ENCODE results near the gene TLDC2.
"Not testable (repeated sequence)": the region's sequence is repeated elsewhere in the genome, so short reads cannot be mapped to it uniquely, and the experiment has no call there.

The TLDC2 gene

GRCh38 chr20:36865861-36866149 is 10.1 kb upstream of the TLDC2 start:
- no peak for TF ChIP-seq CTCF (IDR thresholded peaks at IDR 0.05; ENCODE audit: low read depth, low read length)
- H3K4me3 ChIP-seq (ENCODE audit: low read depth, low read length): no peak overlapping the region

GRCh38 chr20:36866164-36866563 is 9.8 kb upstream of the TLDC2 start:
- no peak for TF ChIP-seq CTCF (IDR thresholded peaks at IDR 0.05; ENCODE audit: low read depth, low read length)
- no peak overlapping the region for H3K4me3 ChIP-seq (ENCODE audit: low read depth, low read length)

DNA sequence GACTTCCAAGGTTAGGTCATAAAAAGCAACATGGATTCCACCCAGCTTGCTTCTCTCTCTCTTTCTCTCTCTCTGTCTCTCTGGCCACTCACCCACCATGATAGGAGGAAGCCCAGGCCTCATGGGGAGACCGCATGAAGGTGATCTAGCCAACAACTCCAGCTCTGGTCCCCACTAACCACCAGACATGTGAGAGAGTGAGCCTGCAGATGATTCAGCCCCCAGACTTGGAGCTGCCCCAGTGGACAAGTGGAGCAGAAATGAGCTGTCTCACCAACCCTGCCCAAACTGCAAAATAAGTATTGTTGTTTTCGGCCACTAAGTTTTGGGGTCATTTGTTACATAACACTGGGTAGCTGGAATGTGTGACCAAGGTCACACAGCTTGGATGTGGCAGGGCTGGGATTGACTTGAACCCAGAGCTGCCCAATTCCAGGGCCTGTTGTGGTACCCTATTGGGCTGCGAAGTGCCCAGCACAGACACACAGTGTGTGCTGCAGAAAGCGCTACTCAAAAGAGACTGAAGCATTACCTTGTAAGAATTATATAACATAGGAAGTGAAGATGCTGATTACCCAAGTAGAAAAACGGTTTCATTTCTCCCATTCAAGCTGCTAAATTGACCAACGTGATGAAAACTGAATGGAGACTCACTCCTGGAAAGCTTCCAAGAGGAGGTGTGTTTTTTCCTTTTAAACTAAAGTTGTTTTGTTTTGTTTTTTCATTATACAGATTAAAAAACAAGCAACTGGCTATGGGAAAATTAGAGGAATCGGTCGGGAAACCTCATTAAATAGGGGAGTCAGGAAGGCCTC is 9.1 kb upstream of the TLDC2 start:
- TF ChIP-seq CTCF (IDR thresholded peaks at IDR 0.05; ENCODE audit: low read depth, low read length): no peak
- no peak overlapping the region for H3K4me3 ChIP-seq (ENCODE audit: low read depth, low read length)

GRCh38 chr20:36871640-36872570 is 4.0 kb upstream of the TLDC2 start:
- no peak for TF ChIP-seq CTCF (IDR thresholded peaks at IDR 0.05; ENCODE audit: low read depth, low read length)
- no peak overlapping the region for H3K4me3 ChIP-seq (ENCODE audit: low read depth, low read length)

GRCh38 chr20:36872852-36873251 is 3.1 kb upstream of the TLDC2 start:
- TF ChIP-seq CTCF (IDR thresholded peaks at IDR 0.05; ENCODE audit: low read depth, low read length): no peak
- H3K4me3 ChIP-seq (ENCODE audit: low read depth, low read length): no peak overlapping the region

DNA sequence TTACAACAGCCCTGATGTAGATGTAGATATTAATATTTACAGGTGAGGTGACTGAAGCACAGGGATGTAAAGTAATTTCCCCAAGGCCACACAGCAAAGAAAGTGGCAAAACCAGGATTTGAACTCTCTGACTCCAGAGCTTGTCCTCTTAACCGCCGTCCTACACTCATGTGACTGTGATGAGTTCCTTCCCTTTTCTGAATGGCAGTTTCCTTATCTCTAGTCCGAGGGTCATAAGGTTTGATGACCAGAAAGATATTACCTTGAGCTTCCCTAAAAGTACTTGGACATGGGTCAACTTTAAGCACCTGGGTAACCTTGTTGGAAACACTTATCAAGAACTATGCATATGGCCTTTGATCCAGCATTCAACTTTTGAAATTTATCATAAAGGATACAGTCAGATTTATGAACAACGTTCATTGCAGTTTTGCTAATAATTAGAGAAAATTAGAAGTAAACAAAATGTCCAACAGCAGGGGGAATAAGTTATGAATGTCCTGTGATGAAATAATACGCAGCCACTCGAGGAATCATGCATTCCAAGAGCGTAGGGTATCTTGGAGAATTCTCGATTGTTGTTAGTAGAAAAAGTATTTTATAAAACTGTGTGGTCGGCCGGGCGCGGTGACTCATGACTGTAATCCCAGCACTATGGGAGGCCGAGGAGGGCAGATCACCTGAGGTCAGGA is 2.3 kb upstream of the TLDC2 start:
- H3K4me3 ChIP-seq (ENCODE audit: low read depth, low read length): no peak overlapping the region
- no peak for TF ChIP-seq CTCF (IDR thresholded peaks at IDR 0.05; ENCODE audit: low read depth, low read length)

- H3K4me3 ChIP-seq (ENCODE audit: low read depth, low read length): not testable (repeated sequence)
Observed at GRCh38 chr20:36875093-36875492, 845 bp upstream of the TLDC2 start.
